Cardiac muscle cell (in vitro differentiated cells and primary cell): Measurements from ENCODE around the gene DNAJC6. TPM values are rescaled to one million over a fixed set of nuclear protein-coding genes. Genes with fewer than 3 reads are reported as not detected.

Source experiments
- DNase-seq, 2 donors: peaks; one replicate each; pipeline versions ENCODE4 v3.0.0 to v3.0.0-alpha.2; 2010 to 2017; ENCODE audit warnings: low read depth in 1 of 2, low spot score in 1 of 2
- H3K27ac ChIP-seq: fragments of 200-600 bp; sonication (generic); 2 replicates; pipeline ENCODE4 v1.5.1; 2016
- H3K27me3 ChIP-seq: fragments of 200-600 bp; sonication (generic); 2 replicates; pipeline ENCODE4 v1.6.0; 2016; ENCODE audit warnings: control low read depth
- H3K36me3 ChIP-seq: fragments of 200-600 bp; sonication (generic); 2 replicates; pipeline ENCODE4 v1.5.1; 2016; ENCODE audit warnings: control low read depth
- H3K4me1 ChIP-seq: fragments of 200-600 bp; sonication (generic); 2 replicates; pipeline ENCODE4 v1.8.1; 2017; ENCODE audit warnings: low read depth, mild to moderate bottlenecking, mixed run types
- H3K4me3 ChIP-seq: fragments of 200-600 bp; sonication (generic); 2 replicates; pipeline ENCODE4 v1.5.1; 2016; ENCODE audit warnings: mild to moderate bottlenecking
- H3K9me3 ChIP-seq: fragments of 200-600 bp; sonication (generic); 2 replicates; pipeline ENCODE4 v1.5.1; 2017; ENCODE audit warnings: low read depth, mild to moderate bottlenecking, control low read depth
- CTCF ChIP-seq: IDR thresholded peaks from 2 replicates; pipeline ENCODE4 v1.5.1; 2012; ENCODE audit warnings: low read depth, mild to moderate bottlenecking, low read length
- polyA plus RNA-seq: library from polyadenylated mRNA; unstranded; fragments of >200 nt; fragmentation: Nextera tagmentation; extraction: Ambion mirVana; gene quantifications from 2 replicates; pipeline ENCODE4 v1.2.1, GENCODE V29; 2016
- total RNA-seq: library from RNA; depleted of rRNA; stranded (reverse); fragments of >200 nt; gene quantifications from 2 replicates; pipeline ENCODE4 v1.2.3, GENCODE V29; 2016

DNAJC6 gene
- total and polyA plus RNA-seq, 2 experiments from 2014 or later, result 26.0 to 54.5 TPM

- DNase-seq, result no peak
- H3K4me1 ChIP-seq, result no peaks in the 10 kb centered on the region
- H3K27ac ChIP-seq, result no peak overlapping the region
- no peak overlapping the region for H3K4me3 ChIP-seq
- H3K27me3 ChIP-seq, result no peaks in the 10 kb centered on the region
- no peaks in the 10 kb centered on the region for H3K9me3 ChIP-seq
- TF ChIP-seq CTCF, result no peak
- peaks cover 73% of the 10 kb centered on the region for H3K36me3 ChIP-seq
These were observed 95.6 kb downstream of the DNAJC6 start for GRCh38 chr1:65404941-65405340.

- no peak overlapping the region for H3K4me3 ChIP-seq
- TF ChIP-seq CTCF, result no peak
- no peaks in the 10 kb centered on the region for H3K4me1 ChIP-seq
- peaks cover 72% of the 10 kb centered on the region for H3K36me3 ChIP-seq
- no peaks in the 10 kb centered on the region for H3K9me3 ChIP-seq
- no peak for DNase-seq
- H3K27ac ChIP-seq, result no peak overlapping the region
- H3K27me3 ChIP-seq, result no peaks in the 10 kb centered on the region
These were observed 98.5 kb downstream of the DNAJC6 start for GRCh38 chr1:65407877-65408276.

- Histone ChIP-seq H3K27me3 (no peaks in the 10 kb centered on the region), H3K36me3 (peaks cover 66% of the 10 kb centered on the region), H3K4me1 (no peaks in the 10 kb centered on the region), H3K4me3 (no peak overlapping the region), H3K9me3 (no peaks in the 10 kb centered on the region), H3K27ac (no peak overlapping the region)
- no peak for DNase-seq
- no peak for TF ChIP-seq CTCF
These were observed 100.0 kb downstream of the DNAJC6 start for GRCh38 chr1:65409314-65409713.

GRCh38 chr1:65409816-65410326 is 100.5 kb downstream of the DNAJC6 start:
- H3K27me3 ChIP-seq, result no peaks in the 10 kb centered on the region
- H3K27ac ChIP-seq, result no peak overlapping the region
- no peak for TF ChIP-seq CTCF
- peaks cover 64% of the 10 kb centered on the region for H3K36me3 ChIP-seq
- no peaks in the 10 kb centered on the region for H3K4me1 ChIP-seq
- no peak for DNase-seq
- H3K4me3 ChIP-seq, result no peak overlapping the region
- no peaks in the 10 kb centered on the region for H3K9me3 ChIP-seq

- no peaks in the 10 kb centered on the region for H3K27me3 ChIP-seq
- no peaks in the 10 kb centered on the region for H3K9me3 ChIP-seq
- H3K4me1 ChIP-seq, result no peaks in the 10 kb centered on the region
- DNase-seq, result no peak
- peaks cover 44% of the 10 kb centered on the region for H3K36me3 ChIP-seq
- H3K4me3 ChIP-seq, result no peak overlapping the region
- H3K27ac ChIP-seq, result no peak overlapping the region
- no peak for TF ChIP-seq CTCF
These were observed 103.1 kb downstream of the DNAJC6 start for GRCh38 chr1:65412256-65412983.
